Thyroid gland (tissue), 4 donors: ENCODE measurements around the gene CSTF3.

Experiments
- CTCF ChIP-seq, 6 experiments: fragments of 200-600 bp in 3 of 6; fragments of 450-650 bp in 3 of 6; sonication (generic) in 3 of 6; IDR thresholded peaks; one replicate each; pipeline ENCODE4 v1.5.1; 2016 to 2019; ENCODE audit warnings: antibody characterized with exemption in 6 of 6, mild to moderate bottlenecking in 2 of 6, inconsistent platforms in 1 of 6, moderate library complexity in 1 of 6
- POLR2A ChIP-seq, 2 donors: fragments of 450-650 bp; IDR thresholded peaks; one replicate each; pipeline ENCODE4 v1.6.1; 2017; ENCODE audit warnings: antibody characterized with exemption in 2 of 2, mild to moderate bottlenecking in 2 of 2, moderate library complexity in 1 of 2

- TF ChIP-seq POLR2A (IDR thresholded peaks at IDR 0.05) (no peak), CTCF (IDR thresholded peaks at IDR 0.05) (no peak)
These were observed 92.5 kb downstream of the CSTF3 start for GRCh38 chr11:33068611-33069340.
